Spleen (tissue), 11 donors: Measurements from ENCODE around the gene GAL3ST2. TPM values are rescaled to one million over a fixed set of nuclear protein-coding genes. Genes with fewer than 3 reads are reported as not detected.

Experiments
- DNase-seq: peaks from one replicate; pipeline ENCODE4 v3.0.0-alpha.2; 2020
- H3K27ac ChIP-seq, 8 donors: fragments of 200-600 bp; sonication (generic) in 7 of 8; 1 replicate in 4 of 8; 2 replicates in 4 of 8; pipeline versions ENCODE4 v1.5.0 to v1.8.0; 2016 to 2021; ENCODE audit warnings: inconsistent platforms in 4 of 8, mild to moderate bottlenecking in 4 of 8, moderate library complexity in 1 of 8
- H3K27me3 ChIP-seq, 7 donors: fragments of 200-600 bp; sonication (generic) in 6 of 7; replicated peaks in 1 of 7; 1 replicate in 4 of 7; 2 replicates in 3 of 7; pipeline versions ENCODE4 v1.5.0 to v1.8.0; 2016 to 2021; ENCODE audit warnings: inconsistent platforms in 3 of 7, mild to moderate bottlenecking in 1 of 7
- H3K36me3 ChIP-seq, 6 donors: fragments of 200-600 bp; sonication (generic) in 5 of 6; 1 replicate in 4 of 6; 2 replicates in 2 of 6; pipeline versions ENCODE4 v1.5.0 to v1.8.0; 2016 to 2021; ENCODE audit warnings: inconsistent platforms in 2 of 6
- H3K4me1 ChIP-seq, 6 donors: fragments of 200-600 bp; sonication (generic) in 5 of 6; 1 replicate in 3 of 6; 2 replicates in 3 of 6; pipeline versions ENCODE4 v1.5.0 to v1.8.0; 2016 to 2021; ENCODE audit warnings: inconsistent platforms in 3 of 6
- H3K4me3 ChIP-seq, 8 donors: fragments of 200-600 bp; sonication (generic) in 7 of 8; 1 replicate in 4 of 8; 2 replicates in 4 of 8; pipeline versions ENCODE4 v1.5.0 to v1.8.0; 2016 to 2021; ENCODE audit warnings: inconsistent platforms in 4 of 8, mild to moderate bottlenecking in 4 of 8, moderate library complexity in 2 of 8
- H3K9me3 ChIP-seq, 8 donors: fragments of 200-600 bp; sonication (generic) in 7 of 8; 1 replicate in 4 of 8; 2 replicates in 4 of 8; pipeline versions ENCODE4 v1.5.0 to v1.8.0; 2016 to 2021; ENCODE audit warnings: inconsistent platforms in 4 of 8
- CTCF ChIP-seq, 11 experiments: fragments of 200-600 bp in 7 of 11; fragments of 450-650 bp in 4 of 11; sonication (generic) in 4 of 11; IDR thresholded peaks in 8 of 11; conservative IDR thresholded peaks in 3 of 11; 1 replicate in 7 of 11; 2 replicates in 4 of 11; pipeline versions ENCODE4 v1.4.0 to v1.8.0; 2016 to 2021; ENCODE audit warnings: antibody characterized with exemption in 11 of 11, inconsistent platforms in 4 of 11, mild to moderate bottlenecking in 1 of 11
- POLR2A ChIP-seq, 3 donors: fragments of 450-650 bp; IDR thresholded peaks; one replicate each; pipeline ENCODE4 v1.5.1; 2017; ENCODE audit warnings: antibody characterized with exemption in 3 of 3, mild to moderate bottlenecking in 1 of 3
- POLR2AphosphoS5 ChIP-seq, 3 donors: sonication (generic); formaldehyde crosslinking; IDR thresholded peaks; one replicate each; pipeline ENCODE4 v1.5.1; 2017; ENCODE audit warnings: antibody characterized with exemption in 3 of 3
- WGBS, 5 donors: extraction: QIAGEN DNeasy Blood & Tissue Kit in 3 of 5; methylation state at CpG; one replicate each; pipeline versions ENCODE4 v1.1.5 to v1.1.7; 2013 to 2018; 5-methylcytosine and 5-hydroxymethylcytosine counted together
- intact Hi-C: fragments of 100-400 bp; cut with DNase I; formaldehyde crosslinking; loops from one replicate; pipeline ENCODE4 v1.15.0; 2023; ENCODE audit warnings: low total_unique reads
- polyA plus RNA-seq, 3 donors: library from polyadenylated mRNA; stranded (reverse); fragments of 200-250 nt; gene quantifications; one replicate each; pipeline ENCODE4 v1.2.1, GENCODE V29; 2013
- total RNA-seq, 7 donors: library from RNA; depleted of rRNA in 3 of 7; stranded (reverse); fragments of >200 nt in 3 of 7; fragmentation: NEBNext Ultra II Directional in 4 of 7; extraction: Animal tissue kit (Norgen Biotek cat#: 25700) in 4 of 7; gene quantifications; one replicate each; pipeline versions ENCODE4 v1.1.0 to v1.2.1, GENCODE V29; 2016 to 2021
- donor health status: healthy with polysubstance abuse.
- donor health status: DM: no; HTN: no; CAD: no; lungs with moderate emphysema.
- donor health status: DM: no; HTN: no; CAD: no.
- donor health status: Bipolar disorder and iron deficiency.
- donor health status: healthy.
- donor health status: DM: no; HTN: no; CAD: no.
- donor health status: DM: yes; HTN: yes; CAD: no.

GAL3ST2 gene
- total and polyA plus RNA-seq, 10 donors = 0.25 to 0.85 TPM; not detected in 8

GRCh38 chr2:241844831-241845578, 68.4 kb downstream of the GAL3ST2 start:
- Histone ChIP-seq H3K27ac (peak overlapping the region in 3 of 8 donors; percentile 68 to 82 (median 81)), H3K4me1 (peaks cover 13 to 36% (median 26%) of the 10 kb centered on the region in 6 donors), H3K9me3 (no peaks in the 10 kb centered on the region), H3K36me3 (no peaks in the 10 kb centered on the region), H3K4me3 (peak overlapping the region in 5 of 8 donors; percentile 23 to 68 (median 40)), H3K27me3 (peaks cover 0 to 31% (median 0%) of the 10 kb centered on the region in 7 donors)
- 85 to 91% (median 88%) methylated on average over 35 to 37 of the region's 37 CpGs for WGBS, 5 donors
- TF ChIP-seq CTCF (IDR thresholded peaks at IDR 0.05 in 8 of 11, conservative IDR thresholded peaks at IDR 0.05 in 3 of 11) = no peak
- TF ChIP-seq POLR2A (IDR thresholded peaks at IDR 0.05) = no peak
- no peak for TF ChIP-seq POLR2AphosphoS5 (IDR thresholded peaks at IDR 0.05)
- peak; percentile 71 for DNase-seq
- intact Hi-C loops = no loop called here

GRCh38 chr2:241846406-241846805, 69.8 kb downstream of the GAL3ST2 start:
- 89 to 96% (median 90%) methylated on average over 22 of the region's 22 CpGs for whole genome bisulfite sequencing, 5 donors
- DNase-seq = no peak
- Histone ChIP-seq H3K4me1 (peaks cover 13 to 34% (median 26%) of the 10 kb centered on the region in 6 donors), H3K36me3 (peaks cover 0 to 8% (median 0%) of the 10 kb centered on the region in 6 donors), H3K4me3 (no peak overlapping the region), H3K27ac (no peak overlapping the region), H3K27me3 (peaks cover 0 to 35% (median 0%) of the 10 kb centered on the region in 7 donors), H3K9me3 (no peaks in the 10 kb centered on the region)
- intact Hi-C loops = no loop called here
- TF ChIP-seq POLR2AphosphoS5 (IDR thresholded peaks at IDR 0.05) (no peak), CTCF (IDR thresholded peaks at IDR 0.05 in 8 of 11, conservative IDR thresholded peaks at IDR 0.05 in 3 of 11) (no peak), POLR2A (IDR thresholded peaks at IDR 0.05) (no peak)

- peaks cover 5 to 17% (median 12%) of the 10 kb centered on the region in 6 donors for H3K4me1 ChIP-seq
- TF ChIP-seq POLR2A (IDR thresholded peaks at IDR 0.05) = no peak
- TF ChIP-seq CTCF (IDR thresholded peaks at IDR 0.05 in 8 of 11, conservative IDR thresholded peaks at IDR 0.05 in 3 of 11) = no peak
- TF ChIP-seq POLR2AphosphoS5 (IDR thresholded peaks at IDR 0.05) = no peak
- peaks cover 0 to 26% (median 0%) of the 10 kb centered on the region in 7 donors for H3K27me3 ChIP-seq
- 88 to 93% (median 92%) methylated on average over 27 to 39 of the region's 39 CpGs for WGBS, 5 donors
- no peak overlapping the region for H3K4me3 ChIP-seq
- peak; percentile 73 for DNase-seq
- H3K36me3 ChIP-seq = peaks cover 0 to 22% (median 0%) of the 10 kb centered on the region in 6 donors
- H3K27ac ChIP-seq = no peak overlapping the region
- intact Hi-C loops = no loop called here
- no peaks in the 10 kb centered on the region for H3K9me3 ChIP-seq
These were observed 72.4 kb downstream of the GAL3ST2 start for GRCh38 chr2:241848761-241849615.
